ENCODE data around the gene S100G. TPM values are rescaled to one million over a fixed set of nuclear protein-coding genes. Genes with fewer than 3 reads are reported as not detected.
"Not testable (repeated sequence)": the region's sequence is repeated elsewhere in the genome, so short reads cannot be mapped to it uniquely, and the experiment has no call there.

The S100G gene
- total RNA-seq, 2 donors from 2014 or later = not detected

DNA sequence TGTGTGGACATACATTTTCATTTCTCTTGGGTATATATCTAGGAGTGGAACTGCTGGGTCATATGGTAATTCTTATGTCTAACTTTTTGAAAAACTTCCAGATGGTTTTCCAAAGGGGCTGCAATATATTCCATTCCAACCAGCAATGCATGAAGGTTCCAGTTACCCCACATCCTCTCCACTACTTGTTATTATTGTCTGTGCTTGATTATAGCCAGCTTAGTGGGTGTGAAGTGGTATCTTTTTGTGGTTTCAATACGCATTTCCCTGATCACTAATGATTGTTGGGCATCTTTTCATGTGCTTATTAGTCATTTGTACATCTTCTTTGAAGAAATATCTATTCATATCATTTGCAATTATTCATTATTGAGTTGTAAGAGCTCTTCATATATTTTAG is 31.5 kb upstream of the S100G start:
- Histone ChIP-seq H3K27me3 (replicated peaks; ENCODE audit: insufficient read depth) (no peaks in the 10 kb centered on the region), H3K9me3 (no peaks in the 10 kb centered on the region), H3K4me3 (no peak overlapping the region), H3K4me1 (replicated peaks) (no peaks in the 10 kb centered on the region), H3K36me3 (no peaks in the 10 kb centered on the region), H3K27ac (no peak overlapping the region)
- DNase-seq (ENCODE audit: low spot score) = no peak
- intact Hi-C loops (cut with DNase I) = no loop called here
- TF ChIP-seq, protein P1, sequence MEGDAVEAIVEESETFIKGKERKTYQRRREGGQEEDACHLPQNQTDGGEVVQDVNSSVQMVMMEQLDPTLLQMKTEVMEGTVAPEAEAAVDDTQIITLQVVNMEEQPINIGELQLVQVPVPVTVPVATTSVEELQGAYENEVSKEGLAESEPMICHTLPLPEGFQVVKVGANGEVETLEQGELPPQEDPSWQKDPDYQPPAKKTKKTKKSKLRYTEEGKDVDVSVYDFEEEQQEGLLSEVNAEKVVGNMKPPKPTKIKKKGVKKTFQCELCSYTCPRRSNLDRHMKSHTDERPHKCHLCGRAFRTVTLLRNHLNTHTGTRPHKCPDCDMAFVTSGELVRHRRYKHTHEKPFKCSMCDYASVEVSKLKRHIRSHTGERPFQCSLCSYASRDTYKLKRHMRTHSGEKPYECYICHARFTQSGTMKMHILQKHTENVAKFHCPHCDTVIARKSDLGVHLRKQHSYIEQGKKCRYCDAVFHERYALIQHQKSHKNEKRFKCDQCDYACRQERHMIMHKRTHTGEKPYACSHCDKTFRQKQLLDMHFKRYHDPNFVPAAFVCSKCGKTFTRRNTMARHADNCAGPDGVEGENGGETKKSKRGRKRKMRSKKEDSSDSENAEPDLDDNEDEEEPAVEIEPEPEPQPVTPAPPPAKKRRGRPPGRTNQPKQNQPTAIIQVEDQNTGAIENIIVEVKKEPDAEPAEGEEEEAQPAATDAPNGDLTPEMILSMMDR (IDR thresholded peaks at IDR 0.05) = no peak
- TF ChIP-seq POLR2AphosphoS5 (IDR thresholded peaks at IDR 0.05) (no peak), POLR2A (IDR thresholded peaks at IDR 0.05) (no peak)
- 92% methylated on average over 1 of the region's 1 CpG for WGBS

DNA sequence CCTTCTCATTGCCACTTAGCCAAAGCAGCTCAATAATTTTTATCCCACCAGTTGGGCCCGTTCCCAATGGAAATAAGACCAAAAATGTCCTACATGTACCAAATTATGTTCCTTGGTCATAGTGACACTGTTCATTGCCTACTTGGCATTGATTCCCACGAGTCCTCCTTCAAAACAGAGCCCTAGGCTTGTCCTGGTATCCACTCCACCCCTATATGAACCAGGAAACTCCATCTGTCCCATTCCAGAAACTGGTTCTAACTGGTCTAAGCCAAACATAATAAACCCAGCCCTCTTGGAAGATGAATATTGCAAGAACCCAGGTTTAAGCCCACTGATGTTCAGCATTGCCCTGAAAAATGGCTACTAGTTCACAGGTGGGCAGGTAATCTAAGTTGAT is 30.9 kb upstream of the S100G start:
- Histone ChIP-seq H3K4me1 (replicated peaks) (no peaks in the 10 kb centered on the region), H3K27ac (no peak overlapping the region), H3K9me3 (no peaks in the 10 kb centered on the region), H3K27me3 (replicated peaks; ENCODE audit: insufficient read depth) (no peaks in the 10 kb centered on the region), H3K4me3 (no peak overlapping the region), H3K36me3 (no peaks in the 10 kb centered on the region)
- WGBS = 96% methylated on average over 2 of the region's 2 CpGs
- no peak for DNase-seq (ENCODE audit: low spot score)
- intact Hi-C loops (cut with DNase I) = no loop called here
- TF ChIP-seq POLR2A (IDR thresholded peaks at IDR 0.05) = no peak

DNA sequence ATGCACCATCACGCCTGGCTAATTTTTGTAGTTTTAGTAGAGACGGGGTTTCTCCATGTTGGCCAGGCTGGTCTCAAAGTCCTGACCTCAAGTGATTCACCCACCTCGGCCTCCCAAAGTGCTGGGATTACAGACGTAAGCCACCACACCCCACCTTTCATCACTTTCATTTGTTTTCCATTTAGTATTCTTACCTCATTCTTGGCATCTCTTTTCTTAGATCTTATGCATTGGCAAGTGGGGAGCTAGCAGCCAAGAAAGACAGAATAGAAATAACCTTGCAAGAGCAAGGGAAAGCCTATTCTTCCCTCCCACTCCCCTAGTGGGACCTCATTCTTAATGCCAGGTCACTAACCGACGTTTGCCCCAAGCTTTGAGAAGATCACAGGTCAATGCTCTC is 21.4 kb upstream of the S100G start:
- H3K36me3 ChIP-seq; H3K27ac ChIP-seq; DNase-seq (ENCODE audit: low spot score); intact Hi-C loops (cut with DNase I); H3K27me3 ChIP-seq (replicated peaks; ENCODE audit: insufficient read depth); H3K4me3 ChIP-seq; H3K9me3 ChIP-seq; H3K4me1 ChIP-seq (replicated peaks): not testable (repeated sequence)
- WGBS = 94% methylated on average over 6 of the region's 6 CpGs

DNA sequence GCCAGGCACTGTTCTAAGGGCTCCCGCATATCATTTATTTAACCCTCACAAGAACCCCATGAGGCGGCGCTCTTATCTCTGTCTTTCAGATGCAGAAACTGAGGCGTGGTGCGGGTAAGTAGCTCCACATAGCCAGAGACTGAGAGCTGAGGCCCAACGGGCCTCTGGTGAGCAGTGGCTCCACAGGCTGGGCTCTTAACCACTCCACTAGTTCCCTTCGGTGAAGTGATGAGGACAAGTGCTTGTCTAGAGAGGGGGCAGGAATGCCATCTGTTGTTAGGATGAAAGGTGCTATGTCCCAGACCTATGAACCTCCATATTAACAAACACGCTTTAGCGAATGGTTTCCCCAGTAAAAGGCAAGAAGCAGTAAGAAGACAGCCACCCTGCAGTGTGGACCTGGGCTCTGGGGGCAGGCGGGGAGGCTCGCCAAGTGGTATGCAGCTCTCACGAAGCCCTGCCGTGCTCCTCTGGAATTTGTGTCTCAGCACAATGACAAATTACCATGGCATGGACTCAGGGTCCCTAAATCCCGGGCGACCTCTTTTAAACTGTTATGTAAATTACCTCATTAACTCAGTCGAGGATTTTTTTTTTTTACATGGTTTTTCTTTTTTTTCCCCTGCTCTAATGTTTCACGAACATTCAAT is 20.9 kb upstream of the S100G start:
- H3K36me3 ChIP-seq = no peaks in the 10 kb centered on the region
- 79% methylated on average over 17 of the region's 17 CpGs for WGBS
- no peaks in the 10 kb centered on the region for H3K4me1 ChIP-seq (replicated peaks)
- no peak for DNase-seq (ENCODE audit: low spot score)
- no peak overlapping the region for H3K27ac ChIP-seq
- H3K27me3 ChIP-seq (replicated peaks; ENCODE audit: insufficient read depth) = no peaks in the 10 kb centered on the region
- TF ChIP-seq POLR2AphosphoS5 (IDR thresholded peaks at IDR 0.05) (no peak), POLR2A (IDR thresholded peaks at IDR 0.05) (no peak)
- TF ChIP-seq, protein P1 (IDR thresholded peaks at IDR 0.05) = no peak
- intact Hi-C loops (cut with DNase I) = no loop called here
- H3K9me3 ChIP-seq = no peaks in the 10 kb centered on the region
- no peak overlapping the region for H3K4me3 ChIP-seq

DNA sequence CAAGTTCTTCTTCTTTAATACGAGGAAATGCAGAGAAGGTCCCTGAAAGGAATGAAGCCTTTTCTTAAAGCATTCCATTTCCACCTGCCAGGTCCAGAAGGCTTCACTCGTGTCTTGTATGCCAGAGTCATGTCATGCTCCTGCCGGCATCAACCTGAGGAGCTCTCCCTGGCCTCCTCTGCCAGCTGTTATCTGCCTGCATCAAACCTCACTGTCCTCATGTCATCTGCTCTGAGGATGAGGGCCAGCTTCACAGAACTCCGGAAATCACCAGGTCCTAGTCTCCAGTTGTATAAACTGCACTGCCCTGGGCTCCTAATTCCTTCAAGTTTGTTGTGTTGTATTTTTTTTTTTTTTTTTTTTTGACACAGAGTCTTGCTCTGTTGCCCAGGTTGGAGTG is 20.0 kb upstream of the S100G start:
- intact Hi-C loops (cut with DNase I) = no loop called here
- Histone ChIP-seq H3K9me3 (no peaks in the 10 kb centered on the region), H3K36me3 (no peaks in the 10 kb centered on the region), H3K4me1 (replicated peaks) (no peaks in the 10 kb centered on the region), H3K27me3 (replicated peaks; ENCODE audit: insufficient read depth) (no peaks in the 10 kb centered on the region), H3K4me3 (no peak overlapping the region), H3K27ac (no peak overlapping the region)
- 47% methylated on average over 4 of the region's 4 CpGs for WGBS
- TF ChIP-seq POLR2A (IDR thresholded peaks at IDR 0.05) (no peak), POLR2AphosphoS5 (IDR thresholded peaks at IDR 0.05) (no peak)
- TF ChIP-seq, protein P1 (IDR thresholded peaks at IDR 0.05) = no peak
- DNase-seq (ENCODE audit: low spot score) = no peak

DNA sequence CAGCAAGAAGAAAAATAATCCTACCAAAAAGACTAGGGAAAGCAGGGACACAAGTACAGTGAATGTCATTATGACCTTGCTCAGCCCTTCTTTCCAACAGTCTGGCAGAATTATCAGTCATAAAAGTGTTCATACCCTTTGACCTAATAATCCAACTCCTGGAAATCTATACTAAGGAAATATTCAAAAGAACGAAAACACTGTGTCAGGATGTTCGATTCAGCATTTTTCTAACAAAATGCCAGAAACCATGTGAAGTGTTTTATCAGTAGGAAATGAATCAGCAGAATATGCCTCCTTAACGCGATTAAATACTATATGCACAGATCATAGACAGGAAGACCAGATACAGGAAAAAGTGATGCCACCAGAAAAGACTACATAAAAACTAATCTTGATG is 16.2 kb upstream of the S100G start:
- Histone ChIP-seq H3K27ac (no peak overlapping the region), H3K27me3 (replicated peaks; ENCODE audit: insufficient read depth) (no peaks in the 10 kb centered on the region), H3K4me1 (replicated peaks) (no peaks in the 10 kb centered on the region), H3K4me3 (no peak overlapping the region), H3K36me3 (no peaks in the 10 kb centered on the region), H3K9me3 (no peaks in the 10 kb centered on the region)
- WGBS = 65% methylated on average over 4 of the region's 4 CpGs
- no peak for TF ChIP-seq POLR2AphosphoS5 (IDR thresholded peaks at IDR 0.05)
- TF ChIP-seq POLR2A (IDR thresholded peaks at IDR 0.05) = no peak
- TF ChIP-seq, protein P1 (IDR thresholded peaks at IDR 0.05) = no peak
- intact Hi-C loops (cut with DNase I) = no loop called here
- no peak for DNase-seq (ENCODE audit: low spot score)

Measured in prostate gland (tissue), 2 donors.